GM12892 (cell line): Measurements from ENCODE around the gene SEC63.

Experiments
- DNase-seq: peaks from one replicate; pipeline ENCODE4 v3.0.0; 2011; ENCODE audit not compliant: insufficient read length
- FAIRE-seq: peaks from 2 replicates; lab custom pipeline; 2011; peaks lifted over from hg19 to GRCh38; lab: Jason Lieb, UNC
- POLR2A ChIP-seq: IDR thresholded peaks from 2 replicates; pipeline ENCODE4 v1.6.1; 2011; ENCODE audit warnings: low read depth, low read length, control low read depth
- POLR2AphosphoS5 ChIP-seq: IDR thresholded peaks from 2 replicates; pipeline ENCODE4 v1.6.1; 2011; ENCODE audit warnings: low read depth, low read length, control low read depth
- TAF1 ChIP-seq: IDR thresholded peaks from 2 replicates; pipeline ENCODE4 v1.6.1; 2011; ENCODE audit warnings: low read depth, mild to moderate bottlenecking, control low read depth, low read length, borderline replicate concordance

Gene SEC63

DNA sequence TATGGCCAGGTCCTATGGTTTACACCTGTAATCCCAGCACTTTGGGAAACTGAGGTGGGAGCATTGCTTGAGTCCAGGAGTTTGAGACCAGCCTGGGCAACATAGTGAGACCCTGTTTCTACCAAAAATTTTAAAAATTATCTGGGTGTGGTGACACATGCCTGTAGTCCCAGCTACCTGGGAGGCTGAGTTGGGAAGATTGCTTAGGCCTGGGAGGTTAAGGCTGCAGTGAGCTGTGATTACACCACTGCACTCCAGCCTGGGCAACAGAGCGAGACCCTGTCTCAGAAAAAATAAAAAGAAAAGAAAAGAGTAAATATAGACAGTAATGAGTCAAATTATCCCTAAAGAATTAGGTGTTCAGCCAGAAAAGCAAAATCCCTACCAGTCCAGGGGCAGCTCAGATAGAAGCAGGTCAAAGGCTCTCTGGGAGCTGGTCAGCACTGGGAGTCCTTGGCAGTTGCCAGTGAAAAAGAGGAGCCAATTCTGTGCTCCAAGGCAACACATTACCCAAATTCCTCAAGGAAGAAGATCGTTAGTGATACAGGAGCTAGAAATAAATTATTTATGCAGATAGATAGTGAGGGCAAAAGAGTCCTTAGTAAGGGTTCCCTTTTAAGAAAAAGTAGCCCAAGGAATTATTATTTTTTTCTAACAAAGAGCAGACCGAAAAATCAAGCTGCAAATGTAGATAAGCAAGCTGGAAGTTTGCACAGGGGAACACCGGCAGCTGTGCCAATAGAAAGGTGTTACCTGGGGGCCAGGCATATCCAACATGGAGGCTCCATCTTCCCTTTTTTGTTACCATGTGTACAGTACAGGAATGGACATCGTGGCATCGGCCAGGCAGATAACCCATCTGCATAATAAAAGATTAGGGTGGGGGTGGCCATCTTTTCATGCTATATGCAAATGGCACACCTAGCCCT is 31.4 kb upstream of the SEC63 start:
- FAIRE-seq = no peak
- TF ChIP-seq POLR2A (no peak), POLR2AphosphoS5 (no peak), TAF1 (no peak)

DNA sequence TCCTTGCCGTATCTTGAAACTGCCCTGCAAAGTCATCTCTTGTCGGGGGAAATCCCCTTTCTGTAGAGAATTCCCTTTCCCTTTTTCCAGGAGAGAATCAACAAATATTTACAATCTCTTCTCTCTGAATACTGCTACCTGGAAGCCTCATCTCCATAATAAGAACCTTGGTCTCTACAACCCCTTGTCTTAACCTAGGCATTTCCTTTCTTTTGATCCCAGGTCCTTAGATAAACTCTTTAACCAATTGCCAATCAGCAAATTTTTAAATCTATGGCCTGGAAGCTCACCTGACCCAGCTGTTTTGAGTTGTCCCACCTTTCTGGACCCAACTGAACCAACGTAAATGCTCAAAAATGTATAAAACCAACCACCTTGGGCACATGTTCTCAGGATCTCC is 30.6 kb upstream of the SEC63 start:
- FAIRE-seq = no peak
- TF ChIP-seq TAF1 (no peak), POLR2AphosphoS5 (no peak), POLR2A (no peak)

More for the DNA sequence above, 31.4 kb upstream of the SEC63 start:
- no peak for DNase-seq

DNA sequence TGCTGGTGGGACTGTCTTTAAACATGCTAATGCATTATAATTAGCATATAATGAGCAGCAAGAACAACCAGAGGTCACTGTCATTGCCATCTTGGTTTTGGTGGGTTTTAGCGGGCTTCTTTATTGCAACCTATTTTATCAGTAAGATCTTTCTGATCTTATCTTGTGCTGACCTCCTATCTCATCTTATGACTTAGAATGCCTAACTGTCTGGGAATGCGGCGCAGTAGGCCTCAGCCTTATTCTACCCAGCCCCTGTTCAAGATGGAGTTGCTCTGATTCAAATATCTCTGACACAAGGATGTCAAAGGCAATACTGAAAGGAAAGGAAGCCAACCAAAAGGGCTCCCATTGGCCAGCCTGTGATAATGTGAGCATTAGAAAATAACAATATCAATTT is 29.8 kb upstream of the SEC63 start:
- no peak for FAIRE-seq
- TF ChIP-seq TAF1 (no peak), POLR2A (no peak), POLR2AphosphoS5 (no peak)
- DNase-seq = no peak

More for the DNA sequence above, 30.6 kb upstream of the SEC63 start:
- no peak for DNase-seq

DNA sequence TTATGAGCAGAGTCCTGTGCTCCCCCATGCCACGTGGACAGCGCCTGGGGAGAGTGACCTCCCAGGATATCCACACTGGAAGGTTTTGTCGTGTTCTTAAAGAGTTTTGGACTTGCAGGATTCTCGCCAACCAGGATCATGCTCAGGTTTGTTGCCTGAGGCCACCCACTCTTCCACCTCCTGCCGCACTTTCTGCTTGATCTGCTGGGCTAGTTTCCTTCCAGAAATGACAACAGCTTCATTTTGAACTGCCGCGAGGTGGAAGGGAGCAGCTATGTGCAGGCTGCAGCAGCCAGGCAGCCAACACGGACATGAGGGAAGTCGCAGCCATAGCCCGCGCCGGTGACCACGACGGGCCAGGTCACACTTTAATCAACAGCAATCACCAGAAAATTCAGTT is 27.7 kb upstream of the SEC63 start:
- DNase-seq (no peak), FAIRE-seq (no peak)
- TF ChIP-seq TAF1 (no peak), POLR2AphosphoS5 (no peak), POLR2A (no peak)

DNA sequence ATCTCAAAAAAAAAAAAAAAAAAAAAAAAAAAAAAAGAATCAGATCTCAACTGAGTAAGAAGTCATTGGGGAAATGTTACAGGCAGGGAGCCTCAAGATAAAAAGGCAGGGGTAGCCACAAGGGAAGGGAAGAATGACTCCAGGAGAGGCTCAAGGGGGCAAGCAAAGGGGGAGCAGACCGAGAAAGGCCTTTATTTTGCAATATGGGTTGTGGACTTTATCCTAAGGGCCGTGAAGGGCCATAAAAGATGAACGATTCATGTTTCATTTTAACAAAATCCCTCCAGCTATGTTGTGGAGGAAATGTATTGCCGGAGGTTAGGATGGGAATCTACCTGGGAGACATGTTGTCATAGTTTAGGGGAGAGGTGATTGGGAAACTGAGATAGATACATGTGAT is 25.8 kb upstream of the SEC63 start:
- no peak for DNase-seq
- TF ChIP-seq POLR2A = no peak
- TF ChIP-seq TAF1 = no peak
- no peak for TF ChIP-seq POLR2AphosphoS5
- no peak for FAIRE-seq

DNA sequence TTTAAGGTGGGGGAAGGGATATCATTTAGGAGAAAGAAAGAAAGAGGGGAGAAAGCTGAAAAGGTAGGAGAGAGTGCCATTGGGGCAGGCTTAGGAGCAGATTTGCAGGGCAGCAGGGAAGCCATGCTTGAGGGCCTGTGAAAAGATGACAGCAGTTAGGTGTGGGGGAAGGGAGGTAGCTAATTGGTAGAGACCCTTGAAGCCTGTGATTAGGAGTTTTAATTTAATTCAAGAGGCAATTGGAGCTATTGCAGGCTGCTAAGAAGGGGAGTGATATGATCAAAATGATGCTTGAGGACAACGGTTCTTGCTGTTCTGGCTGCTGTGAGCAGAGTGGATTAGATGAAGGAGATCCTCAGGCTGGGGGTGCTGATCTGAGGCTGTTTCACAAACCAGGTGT is 24.5 kb upstream of the SEC63 start:
- TF ChIP-seq TAF1 (no peak), POLR2A (no peak), POLR2AphosphoS5 (no peak)
- FAIRE-seq (no peak), DNase-seq (no peak)

DNA sequence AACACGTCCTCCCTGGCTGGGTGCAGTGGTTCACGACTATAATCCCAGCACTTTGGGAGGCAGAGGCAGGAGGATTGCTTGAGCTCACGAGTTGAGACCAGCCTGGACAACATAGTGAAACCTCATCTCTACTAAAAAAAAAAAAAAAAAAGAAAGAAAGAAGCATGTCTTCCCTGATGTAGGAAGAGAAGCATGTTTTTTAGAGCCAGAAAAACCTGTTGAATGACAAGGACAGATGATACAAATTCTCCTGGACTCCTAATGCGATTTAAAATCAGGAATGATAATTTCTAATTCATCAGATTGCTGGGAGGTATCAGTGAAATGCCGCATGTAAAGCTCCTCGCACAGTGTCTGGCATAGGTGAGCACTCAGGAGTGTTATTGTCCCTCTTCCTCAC is 23.7 kb upstream of the SEC63 start:
- TF ChIP-seq POLR2AphosphoS5 = no peak
- TF ChIP-seq TAF1 = no peak
- TF ChIP-seq POLR2A = no peak
- FAIRE-seq (no peak), DNase-seq (no peak)

DNA sequence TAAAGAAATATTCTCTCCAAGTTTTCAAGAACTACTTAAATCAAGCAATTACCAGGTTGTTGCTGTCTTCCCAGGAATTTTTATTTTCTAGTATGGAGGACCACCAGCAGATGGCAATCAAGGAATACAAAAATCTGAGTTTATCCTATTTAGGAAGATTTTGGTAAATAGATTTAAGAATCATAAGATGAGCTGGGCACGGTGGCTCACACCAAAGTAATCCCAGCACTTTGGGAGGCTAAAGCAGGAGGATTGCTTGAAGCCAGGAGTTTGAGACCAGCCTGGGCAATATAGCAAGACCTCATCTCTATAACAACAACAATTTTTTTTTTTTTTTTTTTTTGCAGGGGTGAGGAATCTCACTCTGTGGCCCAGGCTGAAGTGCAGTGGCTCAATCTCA is 19.3 kb upstream of the SEC63 start:
- TF ChIP-seq POLR2A (no peak), POLR2AphosphoS5 (no peak), TAF1 (no peak)
- DNase-seq (no peak), FAIRE-seq (no peak)

DNA sequence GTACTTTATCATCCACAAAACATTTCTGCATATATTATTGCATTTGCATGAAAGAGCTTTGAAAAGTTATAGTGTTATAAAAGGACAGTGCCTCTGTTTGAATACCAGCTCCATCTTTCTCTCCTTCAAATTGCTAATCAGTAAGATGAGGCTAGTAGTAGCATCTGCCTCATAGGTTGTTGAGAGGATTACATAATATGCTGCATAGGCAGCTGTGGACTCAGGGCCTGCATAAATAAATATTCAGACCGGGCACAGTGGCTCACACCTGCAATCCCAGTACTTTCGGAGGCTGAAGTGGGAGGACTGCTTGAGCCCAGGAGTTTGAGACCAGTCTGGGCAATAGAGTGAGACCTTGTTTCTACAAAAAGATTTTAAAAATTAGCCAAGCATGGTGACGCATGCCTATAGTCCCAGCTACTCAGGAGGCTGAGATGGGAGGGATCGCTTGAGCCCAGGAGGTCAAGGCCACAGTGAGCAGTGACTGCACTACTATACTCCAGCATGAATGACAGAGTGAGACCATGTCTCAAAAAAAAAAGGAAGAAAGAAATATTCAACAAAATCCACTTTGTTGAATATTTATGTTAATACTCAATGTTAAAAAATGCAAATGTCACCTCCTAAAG is 18.3 kb upstream of the SEC63 start:
- TF ChIP-seq POLR2A (no peak), POLR2AphosphoS5 (no peak), TAF1 (no peak)
- DNase-seq (no peak), FAIRE-seq (no peak)

DNA sequence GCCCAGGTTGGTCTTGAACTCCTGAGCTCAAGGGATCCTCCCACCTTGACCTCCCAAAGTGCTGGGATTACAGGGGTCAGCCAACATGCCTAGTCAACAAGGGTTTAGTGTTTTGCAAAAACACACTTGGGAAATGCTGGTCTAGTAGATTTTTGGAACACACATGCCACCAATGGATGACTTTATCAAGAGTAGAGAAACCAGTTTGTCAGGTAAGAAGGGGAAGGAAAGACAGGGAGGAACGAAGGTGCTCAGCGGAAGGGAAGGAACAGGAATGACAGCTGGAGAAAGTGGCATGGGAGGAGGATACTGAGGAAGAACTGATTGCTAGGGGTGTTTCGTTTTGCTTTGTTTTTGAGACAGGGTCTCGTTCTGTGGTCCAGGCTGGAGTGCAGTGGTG is 15.6 kb upstream of the SEC63 start:
- DNase-seq (no peak), FAIRE-seq (no peak)
- TF ChIP-seq POLR2AphosphoS5 = no peak
- TF ChIP-seq TAF1 = no peak
- no peak for TF ChIP-seq POLR2A

DNA sequence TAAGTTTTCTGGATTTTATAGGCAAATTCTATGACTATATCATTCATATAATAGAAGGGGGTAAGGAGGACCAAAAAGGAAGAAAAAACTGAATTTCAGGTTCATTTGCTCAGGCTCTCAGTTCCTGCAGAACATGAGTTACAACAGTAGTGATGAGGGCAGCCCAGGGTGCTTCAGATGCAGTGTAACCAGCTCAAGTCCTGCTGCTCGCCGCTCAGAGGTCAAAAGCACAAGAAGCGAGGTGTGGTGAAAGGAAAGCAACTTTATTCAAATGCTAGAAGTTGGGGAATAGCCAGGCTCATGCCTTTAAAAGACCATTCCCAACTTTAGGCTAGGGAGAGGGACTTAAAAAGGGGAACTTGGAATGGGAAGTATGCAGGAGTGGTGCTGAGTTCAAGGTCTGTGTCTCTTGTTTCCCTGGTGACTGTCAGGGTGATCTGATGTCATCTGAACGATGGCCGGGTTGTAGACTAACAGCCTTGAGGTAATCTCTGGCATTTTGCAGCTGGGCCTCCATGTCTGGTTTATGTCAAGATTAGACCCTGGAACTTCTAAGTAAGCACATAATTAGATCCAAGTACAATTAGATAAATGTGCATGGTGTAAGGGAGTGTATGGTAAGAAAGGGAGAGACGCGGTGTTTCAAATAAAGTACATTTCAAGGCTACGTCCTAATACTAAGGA is 14.5 kb upstream of the SEC63 start:
- TF ChIP-seq POLR2A (no peak), TAF1 (no peak), POLR2AphosphoS5 (no peak)
- no peak for FAIRE-seq

More for the DNA sequence above, 14.5 kb upstream of the SEC63 start:
- no peak for DNase-seq
